HG03378 (cell line): Measurements from ENCODE around the gene PRRX1.

Source experiments
- ATAC-seq: cut with Tn5 transposase; IDR thresholded peaks from one replicate; pipeline ENCODE4 v1.9.1; 2021; ENCODE audit warnings: mild to moderate bottlenecking, moderate library complexity; ENCODE audit not compliant: unreplicated experiment

Gene PRRX1

DNA sequence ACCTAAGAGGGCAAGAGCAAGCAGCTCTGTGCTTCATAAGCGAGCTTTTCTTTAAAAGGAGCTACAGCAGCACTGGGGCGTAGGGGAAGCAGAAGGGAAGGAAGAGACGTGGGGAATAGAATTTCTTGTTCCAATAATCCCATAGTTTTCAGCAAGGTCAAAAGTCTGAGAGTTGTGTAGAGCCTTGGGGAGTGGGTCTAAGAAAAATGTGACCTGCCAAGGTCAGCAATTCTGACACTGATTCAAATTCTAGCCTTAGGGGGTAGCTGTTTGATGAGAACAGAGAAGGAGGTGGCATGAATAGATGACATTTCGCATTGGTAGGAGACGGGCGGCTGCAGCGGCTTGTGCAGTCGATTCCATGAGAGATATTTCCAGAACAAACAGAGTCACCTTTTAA lies 22.4 kb downstream of the PRRX1 start:
- no peak for ATAC-seq

- no peak for ATAC-seq
These were observed 23.7 kb downstream of the PRRX1 start for GRCh38 chr1:170687621-170688020.

DNA sequence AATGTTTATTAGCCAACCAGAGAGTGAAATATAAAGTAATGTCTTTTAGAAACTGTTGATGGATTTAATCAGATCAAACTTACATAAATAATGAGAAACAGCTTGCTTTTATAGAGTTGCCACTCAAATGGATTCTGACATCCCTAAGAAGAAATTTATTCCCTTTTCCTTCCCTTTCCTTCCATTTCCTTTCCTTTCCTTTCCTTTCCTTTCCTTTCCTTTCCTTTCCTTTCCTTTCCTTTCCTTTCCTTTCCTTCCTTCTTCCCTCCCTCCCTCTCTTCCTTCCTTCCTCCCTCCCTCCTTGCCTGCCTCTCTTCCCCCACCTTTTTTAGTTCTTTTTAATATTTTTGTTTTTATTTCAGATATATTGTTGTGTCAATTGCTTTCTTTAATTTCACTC lies 27.3 kb downstream of the PRRX1 start:
- ATAC-seq = no peak

- ATAC-seq = no peak
These were observed 29.1 kb downstream of the PRRX1 start for GRCh38 chr1:170692866-170693575.

- no peak for ATAC-seq
These were observed 30.4 kb downstream of the PRRX1 start for GRCh38 chr1:170694172-170694926.

- no peak for ATAC-seq
These were observed 32.1 kb downstream of the PRRX1 start for GRCh38 chr1:170695955-170696590.

DNA sequence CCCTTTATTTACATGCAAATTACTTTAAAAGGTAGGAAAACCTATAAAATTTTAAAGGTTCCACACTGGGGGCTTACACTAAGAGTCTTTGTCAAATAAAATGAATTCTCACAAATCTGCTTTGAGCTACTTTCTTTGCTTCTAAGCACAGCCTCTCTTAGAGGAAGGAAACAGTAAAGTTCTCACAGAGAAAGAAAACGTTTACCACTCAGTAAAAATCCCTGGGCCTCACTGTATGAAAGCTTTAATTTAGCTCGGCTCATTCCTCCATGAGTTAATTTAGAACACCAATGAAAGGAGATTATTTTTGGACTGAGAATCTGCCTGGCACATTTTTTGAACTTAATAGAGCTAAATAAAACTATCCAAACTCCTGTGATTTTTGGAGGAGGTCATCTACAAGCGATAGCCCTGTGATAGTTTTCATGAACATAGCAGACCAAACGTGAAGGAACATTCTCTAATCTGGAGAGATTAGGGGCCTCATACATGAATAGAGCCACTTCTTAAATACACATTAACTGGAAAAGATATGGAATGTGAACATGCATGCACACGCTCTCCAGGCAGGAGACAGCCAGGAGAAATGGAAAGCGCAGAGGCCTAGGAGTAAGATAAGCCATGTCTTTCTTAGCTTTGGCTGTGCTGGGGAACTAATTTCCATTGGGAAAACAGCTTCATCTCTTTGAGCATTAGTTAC lies 32.8 kb downstream of the PRRX1 start:
- no peak for ATAC-seq

- ATAC-seq = no peak
These were observed 33.4 kb downstream of the PRRX1 start for GRCh38 chr1:170697316-170697715.

- no peak for ATAC-seq
These were observed 34.7 kb downstream of the PRRX1 start for GRCh38 chr1:170698301-170699275.

- ATAC-seq = no peak
These were observed 35.8 kb downstream of the PRRX1 start for GRCh38 chr1:170699696-170700095.

DNA sequence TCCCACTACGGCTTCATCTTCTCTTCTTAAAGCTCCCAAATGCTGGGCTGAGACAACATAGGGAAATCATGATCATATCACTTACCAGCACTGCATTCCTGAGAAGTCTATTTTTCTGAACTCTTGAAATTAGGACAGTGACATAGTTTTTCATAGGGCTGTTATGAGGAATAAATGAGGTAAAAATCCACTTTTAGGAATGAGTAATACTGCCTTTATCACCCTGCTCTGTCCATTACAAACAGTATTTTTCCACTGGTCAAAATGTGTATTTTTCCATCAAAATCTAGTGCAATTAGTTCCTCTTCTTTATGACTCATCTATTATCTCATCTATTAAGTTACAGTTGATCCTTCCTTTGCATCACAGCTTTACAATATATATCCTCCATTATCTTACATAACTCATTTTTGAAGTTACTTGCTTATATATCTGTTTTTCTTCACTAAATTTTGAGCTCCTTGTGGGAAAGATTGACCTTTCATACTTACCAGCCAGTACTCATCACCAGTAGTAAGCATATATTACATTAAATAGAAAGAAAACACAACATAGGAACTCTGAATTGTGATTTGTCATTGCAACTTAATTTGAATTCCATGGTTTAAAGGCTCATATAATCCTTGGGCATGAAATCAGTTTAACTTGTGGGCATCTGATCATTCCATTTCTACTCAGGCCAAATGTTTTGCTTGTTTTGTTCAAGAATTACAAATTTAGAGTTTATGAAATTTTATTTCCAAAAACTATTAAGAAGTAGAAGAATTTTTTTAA lies 37.1 kb downstream of the PRRX1 start:
- ATAC-seq = no peak

GRCh38 chr1:170701962-170702361 lies 38.0 kb downstream of the PRRX1 start:
- ATAC-seq = no peak

- no peak for ATAC-seq
These were observed 39.7 kb downstream of the PRRX1 start for GRCh38 chr1:170703591-170703990.

DNA sequence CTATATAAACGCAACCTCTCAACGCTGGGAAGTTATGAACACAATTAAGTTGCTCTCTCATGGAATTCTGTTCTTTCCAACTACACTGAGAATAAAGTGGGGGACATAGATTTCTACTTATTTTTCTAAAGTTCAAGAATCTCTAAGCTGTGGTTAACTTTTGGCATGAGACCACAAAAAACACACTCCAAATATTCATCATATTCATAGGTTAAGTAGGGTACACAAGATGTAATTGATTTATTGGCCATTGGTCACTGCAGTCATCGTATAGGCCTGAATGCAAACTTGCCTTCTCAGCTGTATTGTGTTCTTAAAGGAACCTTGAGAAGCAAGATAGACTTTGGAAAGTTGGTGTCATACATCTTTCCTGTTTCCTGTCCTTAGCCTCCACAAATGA lies 40.3 kb downstream of the PRRX1 start:
- no peak for ATAC-seq

DNA sequence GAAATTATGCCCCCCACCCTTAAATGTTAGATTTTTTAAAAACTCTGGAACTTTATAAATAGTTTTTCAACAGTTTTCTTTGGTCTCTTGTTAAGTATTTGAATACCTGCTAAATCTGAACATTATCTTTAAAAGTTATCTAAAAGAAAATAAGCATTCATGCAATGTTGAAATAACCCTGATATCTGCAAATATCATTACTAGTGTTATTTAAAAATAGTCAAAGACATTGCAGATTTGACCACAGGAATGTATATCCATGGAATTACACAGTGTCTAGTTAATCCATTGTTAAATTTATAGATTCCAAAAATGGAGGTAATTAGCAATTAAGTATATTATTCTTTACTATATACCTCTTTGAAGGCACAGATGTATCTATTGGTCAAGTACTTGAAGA lies 42.0 kb downstream of the PRRX1 start:
- ATAC-seq = no peak

- ATAC-seq = no peak
These were observed 43.2 kb downstream of the PRRX1 start for GRCh38 chr1:170707117-170707516.

DNA sequence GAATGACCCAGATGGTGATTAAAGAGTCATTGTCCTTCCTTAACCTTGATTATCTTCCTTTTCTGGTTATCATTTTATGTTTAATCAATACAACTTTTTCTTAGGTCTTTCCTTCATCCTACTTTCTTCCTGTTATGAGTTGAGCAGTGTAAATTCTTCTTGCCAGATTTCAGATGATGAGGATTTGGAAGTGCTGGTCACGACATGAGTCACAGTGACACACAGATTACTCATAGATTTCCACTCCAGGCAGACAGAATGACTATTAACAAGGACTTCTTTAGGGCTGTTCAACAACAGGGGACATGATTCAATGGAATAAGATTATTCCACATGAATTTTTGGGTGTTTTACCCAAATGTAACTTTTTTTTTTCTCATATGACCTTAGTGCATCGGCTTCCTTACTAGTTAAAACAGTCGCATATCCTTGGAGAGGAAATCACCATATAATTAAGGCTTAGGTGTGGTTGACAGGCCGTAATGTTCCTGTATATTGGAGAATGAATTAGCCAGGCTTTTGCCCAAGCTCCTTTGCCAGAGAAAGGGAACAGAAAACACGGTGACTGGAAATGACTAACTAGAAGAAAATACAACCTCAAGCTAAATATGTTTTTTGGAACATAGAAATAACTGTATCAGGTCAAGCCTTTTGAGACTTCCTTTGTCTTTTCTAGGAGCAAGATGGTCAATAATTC lies 44.2 kb downstream of the PRRX1 start:
- no peak for ATAC-seq

GRCh38 chr1:170711682-170712081 lies 47.8 kb downstream of the PRRX1 start:
- no peak for ATAC-seq

DNA sequence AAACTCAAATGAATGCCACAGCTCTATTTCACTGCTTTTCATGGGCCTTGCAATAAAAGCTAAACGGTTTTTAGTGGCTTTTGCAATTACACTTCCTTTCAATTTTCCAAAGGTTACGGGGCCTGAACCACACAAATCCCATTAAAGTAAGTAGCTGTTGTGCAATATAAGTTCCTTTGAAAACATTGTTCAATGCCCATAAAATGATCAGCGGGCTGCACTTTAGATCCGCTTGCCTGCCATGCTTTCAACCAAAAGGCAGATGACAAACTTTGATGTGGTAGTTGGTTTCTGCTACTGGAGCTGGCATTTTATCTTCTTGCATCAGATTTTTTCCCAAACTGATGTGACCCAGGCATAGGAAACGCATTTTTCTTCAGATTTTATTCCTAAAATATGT lies 50.2 kb downstream of the PRRX1 start:
- ATAC-seq = no peak
